ENCODE measurements around the gene SPATA33.
"Not testable (repeated sequence)": the region's sequence is repeated elsewhere in the genome, so short reads cannot be mapped to it uniquely, and the experiment has no call there.

Gene SPATA33

GRCh38 chr16:89629827-89630610 is 27.6 kb upstream of the SPATA33 start:
- DNase-seq (ENCODE audit: low spot score), result no peak

GRCh38 chr16:89633064-89633631 is 24.5 kb upstream of the SPATA33 start:
- DNase-seq (ENCODE audit: low spot score), result peak; percentile 83

GRCh38 chr16:89634463-89635385 is 22.9 kb upstream of the SPATA33 start:
- not testable (repeated sequence) for DNase-seq (ENCODE audit: low spot score)

- DNase-seq (ENCODE audit: low spot score), result no peak
These were observed 21.0 kb upstream of the SPATA33 start for GRCh38 chr16:89636663-89637062.

- no peak for DNase-seq (ENCODE audit: low spot score)
These were observed 20.3 kb upstream of the SPATA33 start for GRCh38 chr16:89637379-89637778.

GRCh38 chr16:89638455-89638854 is 19.2 kb upstream of the SPATA33 start:
- no peak for DNase-seq (ENCODE audit: low spot score)

GRCh38 chr16:89639385-89639784 is 18.3 kb upstream of the SPATA33 start:
- DNase-seq (ENCODE audit: low spot score), result no peak

GRCh38 chr16:89641458-89642119 is 16.0 kb upstream of the SPATA33 start:
- DNase-seq (ENCODE audit: low spot score), result no peak

- DNase-seq (ENCODE audit: low spot score), result no peak
These were observed 15.1 kb upstream of the SPATA33 start for GRCh38 chr16:89642574-89642973.

- DNase-seq (ENCODE audit: low spot score), result no peak
These were observed 13.8 kb upstream of the SPATA33 start for GRCh38 chr16:89643769-89644300.

GRCh38 chr16:89645122-89645521 is 12.5 kb upstream of the SPATA33 start:
- DNase-seq (ENCODE audit: low spot score), result no peak

GRCh38 chr16:89646270-89646669 is 11.4 kb upstream of the SPATA33 start:
- no peak for DNase-seq (ENCODE audit: low spot score)

- no peak for DNase-seq (ENCODE audit: low spot score)
These were observed 10.7 kb upstream of the SPATA33 start for GRCh38 chr16:89646906-89647305.

GRCh38 chr16:89651584-89651983 is 6.1 kb upstream of the SPATA33 start:
- DNase-seq (ENCODE audit: low spot score), result no peak

- DNase-seq (ENCODE audit: low spot score), result no peak
These were observed 3.9 kb upstream of the SPATA33 start for GRCh38 chr16:89653656-89654295.

- no peak for DNase-seq (ENCODE audit: low spot score)
These were observed 2.5 kb upstream of the SPATA33 start for GRCh38 chr16:89655062-89655643.

GRCh38 chr16:89656435-89657121 is 1.1 kb upstream of the SPATA33 start:
- no peak for DNase-seq (ENCODE audit: low spot score)

- peak; percentile 19 for DNase-seq (ENCODE audit: low spot score)
These were observed 714 bp downstream of the SPATA33 start for GRCh38 chr16:89658221-89658879.

- no peak for DNase-seq (ENCODE audit: low spot score)
These were observed 2.5 kb downstream of the SPATA33 start for GRCh38 chr16:89660146-89660545.

GRCh38 chr16:89661215-89661614 is 3.6 kb downstream of the SPATA33 start:
- no peak for DNase-seq (ENCODE audit: low spot score)

Measured in AG08395 (cell line).